ENCODE results near the gene PEAR1. TPM values are rescaled to one million over a fixed set of nuclear protein-coding genes. Genes with fewer than 3 reads are reported as not detected.

The PEAR1 gene
- total RNA-seq, 1 donor from 2014 or later: not detected

GRCh38 chr1:156895455-156895812 is 1.9 kb downstream of the PEAR1 start:
- H3K4me1 Mint-ChIP-seq: peaks cover 9% of the 10 kb centered on the region
- H3K9me3 Mint-ChIP-seq: no peaks in the 10 kb centered on the region
- no peak overlapping the region for H3K4me3 Mint-ChIP-seq
- ChIA-PET POLR2A (no interaction called here), CTCF (no interaction called here)
- no peaks in the 10 kb centered on the region for H3K36me3 Mint-ChIP-seq (ENCODE audit: low read depth)
- DNase-seq: no peak
- ATAC-seq (ENCODE audit: low read depth): no peak
- TF ChIP-seq CTCF (IDR thresholded peaks at IDR 0.05): no peak
- H3K27me3 Mint-ChIP-seq: peaks cover 67% of the 10 kb centered on the region
- no peak overlapping the region for H3K27ac Mint-ChIP-seq
- intact Hi-C loops (cut with micrococcal nuclease): no loop called here

- Mint-ChIP-seq H3K36me3 (ENCODE audit: low read depth) (no peaks in the 10 kb centered on the region), H3K4me3 (no peak overlapping the region), H3K27me3 (peaks cover 65% of the 10 kb centered on the region), H3K9me3 (no peaks in the 10 kb centered on the region), H3K27ac (no peak overlapping the region), H3K4me1 (peaks cover 9% of the 10 kb centered on the region)
- ChIA-PET CTCF (no interaction called here), POLR2A (no interaction called here)
- intact Hi-C loops (cut with micrococcal nuclease): no loop called here
- TF ChIP-seq CTCF (IDR thresholded peaks at IDR 0.05): no peak
- DNase-seq: no peak
- ATAC-seq (ENCODE audit: low read depth): no peak
These were observed 2.4 kb downstream of the PEAR1 start for GRCh38 chr1:156895927-156896326.

- intact Hi-C loops (cut with micrococcal nuclease): no loop called here
- H3K9me3 Mint-ChIP-seq: no peaks in the 10 kb centered on the region
- CTCF ChIA-PET: no interaction called here
These were observed 3.0 kb downstream of the PEAR1 start for GRCh38 chr1:156896490-156897033.

GRCh38 chr1:156897078-156897825 is 3.7 kb downstream of the PEAR1 start:
- ATAC-seq (ENCODE audit: low read depth): no peak
- H3K4me3 Mint-ChIP-seq: no peak overlapping the region

More at GRCh38 chr1:156896490-156897033, 3.0 kb downstream of the PEAR1 start:
- Mint-ChIP-seq H3K27me3 (peaks cover 64% of the 10 kb centered on the region), H3K27ac (no peak overlapping the region), H3K4me1 (peaks cover 9% of the 10 kb centered on the region), H3K36me3 (ENCODE audit: low read depth) (no peaks in the 10 kb centered on the region), H3K4me3 (no peak overlapping the region)
- DNase-seq (no peak), ATAC-seq (ENCODE audit: low read depth) (no peak)
- no peak for TF ChIP-seq CTCF (IDR thresholded peaks at IDR 0.05)
- POLR2A ChIA-PET: no interaction called here

More at GRCh38 chr1:156897078-156897825, 3.7 kb downstream of the PEAR1 start:
- no peaks in the 10 kb centered on the region for H3K36me3 Mint-ChIP-seq (ENCODE audit: low read depth)
- no peak for TF ChIP-seq CTCF (IDR thresholded peaks at IDR 0.05)
- ChIA-PET CTCF (no interaction called here), POLR2A (no interaction called here)
- peaks cover 7% of the 10 kb centered on the region for H3K4me1 Mint-ChIP-seq
- DNase-seq: no peak
- peaks cover 62% of the 10 kb centered on the region for H3K27me3 Mint-ChIP-seq
- H3K9me3 Mint-ChIP-seq: no peaks in the 10 kb centered on the region
- H3K27ac Mint-ChIP-seq: no peak overlapping the region
- intact Hi-C loops (cut with micrococcal nuclease): no loop called here

Measured in activated B cell treated with CpG ODN at 0.5 μM for 24 hours (primary cell).